H1 (cell line): ENCODE results near the gene UBR2. TPM values are rescaled to one million over a fixed set of nuclear protein-coding genes. Genes with fewer than 3 reads are reported as not detected.

ENCODE experiments used
- BCL11A ChIP-seq, 2 experiments: IDR thresholded peaks; one replicate each; pipeline ENCODE4 v1.6.1; 2011; ENCODE audit warnings: low read depth in 2 of 2, low read length in 2 of 2, mild to moderate bottlenecking in 2 of 2
- CHD2 ChIP-seq: IDR thresholded peaks from 2 replicates; pipeline ENCODE4 v1.6.1; 2012; ENCODE audit warnings: low read length, improper control_type of control experiment
- SIRT6 ChIP-seq: IDR thresholded peaks from one replicate; pipeline ENCODE4 v1.7.1; 2012; ENCODE audit warnings: low read length, inconsistent platforms
- SP2 ChIP-seq: IDR thresholded peaks from 2 replicates; pipeline ENCODE4 v1.6.1; 2012; ENCODE audit warnings: mild to moderate bottlenecking, low read length, inconsistent platforms
- polyA plus RNA-seq, 7 experiments: library from polyadenylated mRNA; depleted of rRNA in 3 of 7; stranded (reverse) in 5 of 7; unstranded in 2 of 7; fragments of >200 nt in 5 of 7; fragments of 200-250 nt in 2 of 7; gene quantifications; 1 replicate in 5 of 7; 2 replicates in 1 of 7; 4 replicates in 1 of 7; pipeline versions ENCODE4 v1.2.1 to v1.2.3, GENCODE V29; 2011 to 2013; ENCODE audit warnings: missing spikeins in 2 of 7, mixed read lengths in 2 of 7
- total RNA-seq: library from RNA; stranded (reverse); fragmentation: NEBNext Ultra II Directional; extraction: Animal tissue kit (Norgen Biotek cat#: 25700); gene quantifications from 2 replicates; pipeline ENCODE4 v1.2.1, GENCODE V29; 2021
- TF ChIP-seq, protein P1 (sequence below): fragments of 300-600 bp; sonication (generic); IDR thresholded peaks from 2 replicates; pipeline ENCODE4 v1.7.1; 2012; ENCODE audit warnings: low read length, moderate library complexity, mild to moderate bottlenecking, inconsistent platforms; ENCODE audit not compliant: insufficient replicate concordance
- TF ChIP-seq, protein P2 (sequence below), 3 experiments: IDR thresholded peaks; 1 replicate in 2 of 3; 2 replicates in 1 of 3; pipeline versions ENCODE4 v1.5.1 to v1.6.1; 2011; ENCODE audit warnings: low read length in 3 of 3, mild to moderate bottlenecking in 3 of 3, inconsistent platforms in 2 of 3, low read depth in 1 of 3, moderate library complexity in 1 of 3; ENCODE audit not compliant: insufficient read depth in 1 of 3; ENCODE audit errors: control extremely low read depth in 1 of 3

UBR2 gene
- total and polyA plus RNA-seq, 2 of the 8 experiments (the other 6 are each of a cell fraction or from before 2014, with no cell fraction given): 6.5 to 19.5 TPM

DNA sequence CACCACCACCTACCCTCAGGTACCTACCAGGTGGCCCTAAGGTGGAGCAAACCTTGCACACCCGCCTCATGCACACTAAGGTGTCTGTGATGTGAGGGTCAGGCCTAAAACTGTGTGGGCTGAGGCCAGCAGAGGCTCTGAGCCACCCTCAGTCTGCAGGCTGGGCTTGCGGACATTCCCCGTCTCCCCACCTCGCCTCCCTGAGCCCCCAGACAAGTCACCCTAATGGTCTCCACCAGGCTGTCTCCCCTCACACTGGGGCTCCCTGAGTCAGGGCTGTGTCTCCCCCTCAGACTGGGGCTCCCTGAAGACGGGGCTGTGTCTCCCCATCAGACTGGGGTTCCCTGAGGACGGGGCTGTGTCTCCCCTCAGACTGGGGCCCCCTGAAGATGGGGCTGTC lies 146.0 kb downstream of the UBR2 start (continued):
- TF ChIP-seq, protein P1, sequence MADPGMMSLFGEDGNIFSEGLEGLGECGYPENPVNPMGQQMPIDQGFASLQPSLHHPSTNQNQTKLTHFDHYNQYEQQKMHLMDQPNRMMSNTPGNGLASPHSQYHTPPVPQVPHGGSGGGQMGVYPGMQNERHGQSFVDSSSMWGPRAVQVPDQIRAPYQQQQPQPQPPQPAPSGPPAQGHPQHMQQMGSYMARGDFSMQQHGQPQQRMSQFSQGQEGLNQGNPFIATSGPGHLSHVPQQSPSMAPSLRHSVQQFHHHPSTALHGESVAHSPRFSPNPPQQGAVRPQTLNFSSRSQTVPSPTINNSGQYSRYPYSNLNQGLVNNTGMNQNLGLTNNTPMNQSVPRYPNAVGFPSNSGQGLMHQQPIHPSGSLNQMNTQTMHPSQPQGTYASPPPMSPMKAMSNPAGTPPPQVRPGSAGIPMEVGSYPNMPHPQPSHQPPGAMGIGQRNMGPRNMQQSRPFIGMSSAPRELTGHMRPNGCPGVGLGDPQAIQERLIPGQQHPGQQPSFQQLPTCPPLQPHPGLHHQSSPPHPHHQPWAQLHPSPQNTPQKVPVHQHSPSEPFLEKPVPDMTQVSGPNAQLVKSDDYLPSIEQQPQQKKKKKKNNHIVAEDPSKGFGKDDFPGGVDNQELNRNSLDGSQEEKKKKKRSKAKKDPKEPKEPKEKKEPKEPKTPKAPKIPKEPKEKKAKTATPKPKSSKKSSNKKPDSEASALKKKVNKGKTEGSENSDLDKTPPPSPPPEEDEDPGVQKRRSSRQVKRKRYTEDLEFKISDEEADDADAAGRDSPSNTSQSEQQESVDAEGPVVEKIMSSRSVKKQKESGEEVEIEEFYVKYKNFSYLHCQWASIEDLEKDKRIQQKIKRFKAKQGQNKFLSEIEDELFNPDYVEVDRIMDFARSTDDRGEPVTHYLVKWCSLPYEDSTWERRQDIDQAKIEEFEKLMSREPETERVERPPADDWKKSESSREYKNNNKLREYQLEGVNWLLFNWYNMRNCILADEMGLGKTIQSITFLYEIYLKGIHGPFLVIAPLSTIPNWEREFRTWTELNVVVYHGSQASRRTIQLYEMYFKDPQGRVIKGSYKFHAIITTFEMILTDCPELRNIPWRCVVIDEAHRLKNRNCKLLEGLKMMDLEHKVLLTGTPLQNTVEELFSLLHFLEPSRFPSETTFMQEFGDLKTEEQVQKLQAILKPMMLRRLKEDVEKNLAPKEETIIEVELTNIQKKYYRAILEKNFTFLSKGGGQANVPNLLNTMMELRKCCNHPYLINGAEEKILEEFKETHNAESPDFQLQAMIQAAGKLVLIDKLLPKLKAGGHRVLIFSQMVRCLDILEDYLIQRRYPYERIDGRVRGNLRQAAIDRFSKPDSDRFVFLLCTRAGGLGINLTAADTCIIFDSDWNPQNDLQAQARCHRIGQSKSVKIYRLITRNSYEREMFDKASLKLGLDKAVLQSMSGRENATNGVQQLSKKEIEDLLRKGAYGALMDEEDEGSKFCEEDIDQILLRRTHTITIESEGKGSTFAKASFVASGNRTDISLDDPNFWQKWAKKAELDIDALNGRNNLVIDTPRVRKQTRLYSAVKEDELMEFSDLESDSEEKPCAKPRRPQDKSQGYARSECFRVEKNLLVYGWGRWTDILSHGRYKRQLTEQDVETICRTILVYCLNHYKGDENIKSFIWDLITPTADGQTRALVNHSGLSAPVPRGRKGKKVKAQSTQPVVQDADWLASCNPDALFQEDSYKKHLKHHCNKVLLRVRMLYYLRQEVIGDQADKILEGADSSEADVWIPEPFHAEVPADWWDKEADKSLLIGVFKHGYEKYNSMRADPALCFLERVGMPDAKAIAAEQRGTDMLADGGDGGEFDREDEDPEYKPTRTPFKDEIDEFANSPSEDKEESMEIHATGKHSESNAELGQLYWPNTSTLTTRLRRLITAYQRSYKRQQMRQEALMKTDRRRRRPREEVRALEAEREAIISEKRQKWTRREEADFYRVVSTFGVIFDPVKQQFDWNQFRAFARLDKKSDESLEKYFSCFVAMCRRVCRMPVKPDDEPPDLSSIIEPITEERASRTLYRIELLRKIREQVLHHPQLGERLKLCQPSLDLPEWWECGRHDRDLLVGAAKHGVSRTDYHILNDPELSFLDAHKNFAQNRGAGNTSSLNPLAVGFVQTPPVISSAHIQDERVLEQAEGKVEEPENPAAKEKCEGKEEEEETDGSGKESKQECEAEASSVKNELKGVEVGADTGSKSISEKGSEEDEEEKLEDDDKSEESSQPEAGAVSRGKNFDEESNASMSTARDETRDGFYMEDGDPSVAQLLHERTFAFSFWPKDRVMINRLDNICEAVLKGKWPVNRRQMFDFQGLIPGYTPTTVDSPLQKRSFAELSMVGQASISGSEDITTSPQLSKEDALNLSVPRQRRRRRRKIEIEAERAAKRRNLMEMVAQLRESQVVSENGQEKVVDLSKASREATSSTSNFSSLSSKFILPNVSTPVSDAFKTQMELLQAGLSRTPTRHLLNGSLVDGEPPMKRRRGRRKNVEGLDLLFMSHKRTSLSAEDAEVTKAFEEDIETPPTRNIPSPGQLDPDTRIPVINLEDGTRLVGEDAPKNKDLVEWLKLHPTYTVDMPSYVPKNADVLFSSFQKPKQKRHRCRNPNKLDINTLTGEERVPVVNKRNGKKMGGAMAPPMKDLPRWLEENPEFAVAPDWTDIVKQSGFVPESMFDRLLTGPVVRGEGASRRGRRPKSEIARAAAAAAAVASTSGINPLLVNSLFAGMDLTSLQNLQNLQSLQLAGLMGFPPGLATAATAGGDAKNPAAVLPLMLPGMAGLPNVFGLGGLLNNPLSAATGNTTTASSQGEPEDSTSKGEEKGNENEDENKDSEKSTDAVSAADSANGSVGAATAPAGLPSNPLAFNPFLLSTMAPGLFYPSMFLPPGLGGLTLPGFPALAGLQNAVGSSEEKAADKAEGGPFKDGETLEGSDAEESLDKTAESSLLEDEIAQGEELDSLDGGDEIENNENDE: no peak
- TF ChIP-seq BCL11A (IDR thresholded peaks at IDR 0.05; ENCODE audit: low read depth in 2 of 2, low read length in 2 of 2): no peak
- TF ChIP-seq SP2: no peak
- TF ChIP-seq, protein P2, sequence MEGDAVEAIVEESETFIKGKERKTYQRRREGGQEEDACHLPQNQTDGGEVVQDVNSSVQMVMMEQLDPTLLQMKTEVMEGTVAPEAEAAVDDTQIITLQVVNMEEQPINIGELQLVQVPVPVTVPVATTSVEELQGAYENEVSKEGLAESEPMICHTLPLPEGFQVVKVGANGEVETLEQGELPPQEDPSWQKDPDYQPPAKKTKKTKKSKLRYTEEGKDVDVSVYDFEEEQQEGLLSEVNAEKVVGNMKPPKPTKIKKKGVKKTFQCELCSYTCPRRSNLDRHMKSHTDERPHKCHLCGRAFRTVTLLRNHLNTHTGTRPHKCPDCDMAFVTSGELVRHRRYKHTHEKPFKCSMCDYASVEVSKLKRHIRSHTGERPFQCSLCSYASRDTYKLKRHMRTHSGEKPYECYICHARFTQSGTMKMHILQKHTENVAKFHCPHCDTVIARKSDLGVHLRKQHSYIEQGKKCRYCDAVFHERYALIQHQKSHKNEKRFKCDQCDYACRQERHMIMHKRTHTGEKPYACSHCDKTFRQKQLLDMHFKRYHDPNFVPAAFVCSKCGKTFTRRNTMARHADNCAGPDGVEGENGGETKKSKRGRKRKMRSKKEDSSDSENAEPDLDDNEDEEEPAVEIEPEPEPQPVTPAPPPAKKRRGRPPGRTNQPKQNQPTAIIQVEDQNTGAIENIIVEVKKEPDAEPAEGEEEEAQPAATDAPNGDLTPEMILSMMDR (IDR thresholded peaks at IDR 0.05; ENCODE audit: control extremely low read depth in 1 of 3, insufficient read depth in 1 of 3, low read depth in 1 of 3, low read length in 3 of 3): no peak
- no peak for TF ChIP-seq SIRT6
- no peak for TF ChIP-seq CHD2
